SJCRH30 (cell line): ENCODE results near the gene ELFN2. TPM values are rescaled to one million over a fixed set of nuclear protein-coding genes. Genes with fewer than 3 reads are reported as not detected.
"Not testable (repeated sequence)": the region's sequence is repeated elsewhere in the genome, so short reads cannot be mapped to it uniquely, and the experiment has no call there.

Experiments used
- DNase-seq, 2 experiments: peaks; one replicate each; pipeline ENCODE4 v3.0.0-alpha.2; 2015 to 2020
- H3K27ac ChIP-seq: fragments of 250-450 bp; sonication (Bioruptor Pico); 2 replicates; pipeline ENCODE4 v1.5.1; 2020; ENCODE audit warnings: mild to moderate bottlenecking, moderate library complexity
- H3K27me3 ChIP-seq: fragments of 250-450 bp; sonication (Bioruptor Pico); 2 replicates; pipeline ENCODE4 v1.5.1; 2020; ENCODE audit warnings: mild to moderate bottlenecking, moderate library complexity
- H3K36me3 ChIP-seq: fragments of 250-450 bp; sonication (Bioruptor Pico); 2 replicates; pipeline ENCODE4 v1.5.1; 2020; ENCODE audit warnings: mild to moderate bottlenecking, moderate library complexity
- H3K4me1 ChIP-seq: fragments of 250-450 bp; sonication (Bioruptor Pico); 2 replicates; pipeline ENCODE4 v1.5.1; 2020; ENCODE audit warnings: mild to moderate bottlenecking, moderate library complexity
- H3K4me3 ChIP-seq: fragments of 250-450 bp; sonication (Bioruptor Pico); 2 replicates; pipeline ENCODE4 v1.5.1; 2020; ENCODE audit warnings: mild to moderate bottlenecking, moderate library complexity
- H3K9me3 ChIP-seq: fragments of 250-450 bp; sonication (Bioruptor Pico); replicated peaks from 2 replicates; pipeline ENCODE4 v1.5.1; 2020; ENCODE audit warnings: mild to moderate bottlenecking, moderate library complexity
- total RNA-seq: library from RNA; depleted of rRNA; stranded (reverse); fragments of >200 nt; shearing (Covaris generic); gene quantifications from 2 replicates; pipeline ENCODE4 v1.2.3, GENCODE V29; 2014

ELFN2 gene
- total RNA-seq, 1 experiment from 2014 or later, result 0.02 TPM

- H3K4me1 ChIP-seq, result no peaks in the 10 kb centered on the region
- no peak overlapping the region for H3K27ac ChIP-seq
- no peaks in the 10 kb centered on the region for H3K9me3 ChIP-seq
- no peak overlapping the region for H3K4me3 ChIP-seq
- H3K27me3 ChIP-seq, result peaks cover 12% of the 10 kb centered on the region; the same call in 1 of the 2 replicates
- DNase-seq, result no peak
- no peaks in the 10 kb centered on the region for H3K36me3 ChIP-seq
Observed at GRCh38 chr22:37333724-37334460, 93.4 kb downstream of the ELFN2 start.

- H3K4me1 ChIP-seq, result no peaks in the 10 kb centered on the region
- DNase-seq, result no peak
- no peaks in the 10 kb centered on the region for H3K36me3 ChIP-seq
- H3K27ac ChIP-seq, result no peak overlapping the region
- H3K4me3 ChIP-seq, result no peak overlapping the region
- H3K27me3 ChIP-seq, result peaks cover 12% of the 10 kb centered on the region; the same call in 1 of the 2 replicates
- no peaks in the 10 kb centered on the region for H3K9me3 ChIP-seq
Observed at GRCh38 chr22:37331856-37332536, 95.3 kb downstream of the ELFN2 start.

- H3K9me3 ChIP-seq, result no peaks in the 10 kb centered on the region
- no peak overlapping the region for H3K4me3 ChIP-seq
- H3K27ac ChIP-seq, result no peak overlapping the region
- H3K27me3 ChIP-seq, result peaks cover 15% of the 10 kb centered on the region; the same call in 1 of the 2 replicates
- no peak for DNase-seq
- H3K36me3 ChIP-seq, result no peaks in the 10 kb centered on the region
- H3K4me1 ChIP-seq, result no peaks in the 10 kb centered on the region
Observed at GRCh38 chr22:37331034-37331428, 96.2 kb downstream of the ELFN2 start.

GRCh38 chr22:37330200-37331033, 96.9 kb downstream of the ELFN2 start:
- no peak overlapping the region for H3K4me3 ChIP-seq
- peak; percentile 47 to 59 for DNase-seq
- H3K4me1 ChIP-seq, result no peaks in the 10 kb centered on the region
- no peaks in the 10 kb centered on the region for H3K9me3 ChIP-seq
- peaks cover 15% of the 10 kb centered on the region; the same call in 1 of the 2 replicates for H3K27me3 ChIP-seq
- H3K36me3 ChIP-seq, result no peaks in the 10 kb centered on the region
- no peak overlapping the region for H3K27ac ChIP-seq

- Histone ChIP-seq H3K36me3 (no peaks in the 10 kb centered on the region), H3K27me3 (peaks cover 15% of the 10 kb centered on the region; the same call in 1 of the 2 replicates), H3K4me1 (no peaks in the 10 kb centered on the region), H3K27ac (no peak overlapping the region), H3K4me3 (no peak overlapping the region), H3K9me3 (no peaks in the 10 kb centered on the region)
- DNase-seq, result no peak
Observed at GRCh38 chr22:37329238-37330140, 97.8 kb downstream of the ELFN2 start.

GRCh38 chr22:37328538-37329237, 98.6 kb downstream of the ELFN2 start:
- not testable (repeated sequence) for H3K4me1 ChIP-seq, H3K9me3 ChIP-seq, H3K36me3 ChIP-seq, DNase-seq, H3K4me3 ChIP-seq, H3K27ac ChIP-seq
- peaks cover 15% of the 10 kb centered on the region; the same call in 1 of the 2 replicates for H3K27me3 ChIP-seq

GRCh38 chr22:37328017-37328416, 99.3 kb downstream of the ELFN2 start:
- no peak for DNase-seq
- Histone ChIP-seq H3K36me3 (no peaks in the 10 kb centered on the region), H3K4me3 (no peak overlapping the region), H3K27ac (no peak overlapping the region), H3K9me3 (no peaks in the 10 kb centered on the region), H3K27me3 (peaks cover 19% of the 10 kb centered on the region; the same call in 1 of the 2 replicates), H3K4me1 (no peaks in the 10 kb centered on the region)

- H3K27me3 ChIP-seq, result peaks cover 23% of the 10 kb centered on the region
- H3K27ac ChIP-seq, result no peak overlapping the region
- DNase-seq, result no peak
Observed at GRCh38 chr22:37326726-37327125, 100.6 kb downstream of the ELFN2 start.

GRCh38 chr22:37325039-37325395, 102.3 kb downstream of the ELFN2 start:
- Histone ChIP-seq H3K27ac (no peak overlapping the region), H3K27me3 (peaks cover 24% of the 10 kb centered on the region), H3K36me3 (no peaks in the 10 kb centered on the region), H3K4me3 (no peak overlapping the region), H3K9me3 (no peaks in the 10 kb centered on the region), H3K4me1 (no peaks in the 10 kb centered on the region)
- no peak for DNase-seq

More at GRCh38 chr22:37326726-37327125, 100.6 kb downstream of the ELFN2 start:
- Histone ChIP-seq H3K4me1 (no peaks in the 10 kb centered on the region), H3K36me3 (no peaks in the 10 kb centered on the region), H3K9me3 (no peaks in the 10 kb centered on the region), H3K4me3 (no peak overlapping the region)

GRCh38 chr22:37324340-37325038, 102.8 kb downstream of the ELFN2 start:
- no peak overlapping the region for H3K4me3 ChIP-seq
- H3K9me3 ChIP-seq, result no peaks in the 10 kb centered on the region
- no peaks in the 10 kb centered on the region for H3K36me3 ChIP-seq
- DNase-seq, result no peak
- peaks cover 19% of the 10 kb centered on the region for H3K27me3 ChIP-seq
- H3K4me1 ChIP-seq, result no peaks in the 10 kb centered on the region
- no peak overlapping the region for H3K27ac ChIP-seq

GRCh38 chr22:37320726-37321677, 106.3 kb downstream of the ELFN2 start:
- Histone ChIP-seq H3K27me3 (peaks cover 36% of the 10 kb centered on the region), H3K4me1 (no peaks in the 10 kb centered on the region), H3K27ac (no peak overlapping the region), H3K4me3 (no peak overlapping the region), H3K36me3 (no peaks in the 10 kb centered on the region), H3K9me3 (no peaks in the 10 kb centered on the region)
- DNase-seq, result no peak

- no peak for DNase-seq
- Histone ChIP-seq H3K27me3 (peaks cover 36% of the 10 kb centered on the region), H3K4me1 (no peaks in the 10 kb centered on the region), H3K36me3 (no peaks in the 10 kb centered on the region), H3K4me3 (no peak overlapping the region), H3K27ac (no peak overlapping the region), H3K9me3 (no peaks in the 10 kb centered on the region)
Observed at GRCh38 chr22:37319469-37319868, 107.8 kb downstream of the ELFN2 start.
